Epithelial cell of proximal tubule (primary cell): ENCODE results near the gene AKT1S1. TPM values are rescaled to one million over a fixed set of nuclear protein-coding genes. Genes with fewer than 3 reads are reported as not detected.

Experiments
- DNase-seq: peaks from one replicate; pipeline ENCODE4 v3.0.0-alpha.2; 2011; ENCODE audit warnings: low read depth
- H3K4me3 ChIP-seq: 2 replicates; pipeline ENCODE4 v1.5.1; 2011; ENCODE audit warnings: low read depth, mild to moderate bottlenecking, low read length
- total RNA-seq: library from RNA; depleted of rRNA; stranded (reverse); fragments of >200 nt; gene quantifications from 2 replicates; pipeline ENCODE4 v1.2.3, GENCODE V29; 2015
- TF ChIP-seq, protein P1 (sequence below): conservative IDR thresholded peaks from 2 replicates; pipeline ENCODE4 v1.5.1; 2012; ENCODE audit warnings: low read depth, mild to moderate bottlenecking, low read length

AKT1S1 gene
- total RNA-seq, 1 donor from 2014 or later, result 25.8 TPM

DNA sequence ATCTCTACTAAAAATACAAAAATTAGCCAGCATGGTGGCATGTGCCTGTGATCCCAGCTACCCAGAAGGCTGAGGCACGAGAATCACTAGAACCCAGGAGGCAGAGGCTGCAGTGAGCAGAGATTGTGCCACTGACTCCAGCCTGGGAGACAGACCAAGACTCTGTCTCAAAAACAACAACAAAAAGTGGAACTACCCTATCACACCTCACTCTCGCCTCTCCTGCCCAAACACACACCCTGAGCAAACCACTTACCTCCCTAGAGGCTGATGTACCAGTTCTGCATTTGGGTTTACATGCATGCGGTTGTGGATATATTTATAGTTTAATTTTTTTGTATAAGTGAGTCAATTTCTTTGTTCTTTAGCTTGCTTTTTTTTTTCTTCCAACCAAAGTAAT is 33.9 kb downstream of the AKT1S1 start:
- TF ChIP-seq, protein P1, sequence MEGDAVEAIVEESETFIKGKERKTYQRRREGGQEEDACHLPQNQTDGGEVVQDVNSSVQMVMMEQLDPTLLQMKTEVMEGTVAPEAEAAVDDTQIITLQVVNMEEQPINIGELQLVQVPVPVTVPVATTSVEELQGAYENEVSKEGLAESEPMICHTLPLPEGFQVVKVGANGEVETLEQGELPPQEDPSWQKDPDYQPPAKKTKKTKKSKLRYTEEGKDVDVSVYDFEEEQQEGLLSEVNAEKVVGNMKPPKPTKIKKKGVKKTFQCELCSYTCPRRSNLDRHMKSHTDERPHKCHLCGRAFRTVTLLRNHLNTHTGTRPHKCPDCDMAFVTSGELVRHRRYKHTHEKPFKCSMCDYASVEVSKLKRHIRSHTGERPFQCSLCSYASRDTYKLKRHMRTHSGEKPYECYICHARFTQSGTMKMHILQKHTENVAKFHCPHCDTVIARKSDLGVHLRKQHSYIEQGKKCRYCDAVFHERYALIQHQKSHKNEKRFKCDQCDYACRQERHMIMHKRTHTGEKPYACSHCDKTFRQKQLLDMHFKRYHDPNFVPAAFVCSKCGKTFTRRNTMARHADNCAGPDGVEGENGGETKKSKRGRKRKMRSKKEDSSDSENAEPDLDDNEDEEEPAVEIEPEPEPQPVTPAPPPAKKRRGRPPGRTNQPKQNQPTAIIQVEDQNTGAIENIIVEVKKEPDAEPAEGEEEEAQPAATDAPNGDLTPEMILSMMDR, result no peak
- no peak overlapping the region for H3K4me3 ChIP-seq
- no peak for DNase-seq

- no peak for DNase-seq
- no peak overlapping the region for H3K4me3 ChIP-seq
- TF ChIP-seq, protein P1, result no peak
Observed at GRCh38 chr19:49840736-49841249, 36.4 kb downstream of the AKT1S1 start.

- no peak for DNase-seq
- no peak overlapping the region for H3K4me3 ChIP-seq
- TF ChIP-seq, protein P1, result no peak
Observed at GRCh38 chr19:49840321-49840720, 36.8 kb downstream of the AKT1S1 start.

- no peak for DNase-seq
- TF ChIP-seq, protein P1, result no peak
- no peak overlapping the region for H3K4me3 ChIP-seq
Observed at GRCh38 chr19:49839713-49840112, 37.4 kb downstream of the AKT1S1 start.

- DNase-seq, result no peak
- H3K4me3 ChIP-seq, result no peak overlapping the region
- TF ChIP-seq, protein P1, result no peak
Observed at GRCh38 chr19:49838885-49839588, 38.1 kb downstream of the AKT1S1 start.

- DNase-seq, result no peak
- TF ChIP-seq, protein P1, result no peak
- H3K4me3 ChIP-seq, result no peak overlapping the region
Observed at GRCh38 chr19:49837425-49837824, 39.7 kb downstream of the AKT1S1 start.

GRCh38 chr19:49837009-49837310 is 40.2 kb downstream of the AKT1S1 start:
- H3K4me3 ChIP-seq, result no peak overlapping the region
- TF ChIP-seq, protein P1, result no peak
- DNase-seq, result no peak
